Adrenal gland (tissue), 5 donors: ENCODE data around the gene WDCP.

Experiments used
- POLR2A ChIP-seq, 2 donors: fragments of 450-650 bp; IDR thresholded peaks; one replicate each; pipeline ENCODE4 v1.6.1; 2017; ENCODE audit warnings: antibody characterized with exemption in 2 of 2, mild to moderate bottlenecking in 2 of 2, moderate library complexity in 1 of 2
- TF ChIP-seq, protein P1 (sequence below), 6 experiments: fragments of 450-650 bp in 4 of 6; fragments of 200-600 bp in 2 of 6; sonication (generic) in 1 of 6; IDR thresholded peaks; 1 replicate in 5 of 6; 2 replicates in 1 of 6; pipeline versions ENCODE4 v1.5.1 to v1.8.0; 2016 to 2021; ENCODE audit warnings: antibody characterized with exemption in 6 of 6, mild to moderate bottlenecking in 2 of 6, moderate library complexity in 1 of 6
- donor health status: DM: no; HTN: no; CAD: no.

DNA sequence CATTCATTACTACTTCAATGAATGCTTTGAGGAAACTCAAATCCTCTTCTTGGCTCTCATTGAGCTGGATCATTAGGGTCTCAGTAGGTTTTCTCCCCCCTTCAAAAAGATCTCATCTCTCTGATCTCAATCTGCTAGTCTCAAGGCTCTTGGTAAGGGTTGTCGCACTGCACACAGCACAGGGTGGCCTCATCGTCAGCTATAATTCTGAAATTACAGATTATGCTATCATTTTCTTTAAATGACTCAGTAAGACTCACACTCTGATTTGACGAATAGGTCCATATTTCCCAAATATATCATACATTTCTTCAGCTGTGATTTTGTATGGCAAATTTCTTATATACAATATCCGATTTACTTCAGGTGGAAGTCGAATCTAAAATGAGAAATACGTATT is 26.6 kb upstream of the WDCP start:
- TF ChIP-seq, protein P1, sequence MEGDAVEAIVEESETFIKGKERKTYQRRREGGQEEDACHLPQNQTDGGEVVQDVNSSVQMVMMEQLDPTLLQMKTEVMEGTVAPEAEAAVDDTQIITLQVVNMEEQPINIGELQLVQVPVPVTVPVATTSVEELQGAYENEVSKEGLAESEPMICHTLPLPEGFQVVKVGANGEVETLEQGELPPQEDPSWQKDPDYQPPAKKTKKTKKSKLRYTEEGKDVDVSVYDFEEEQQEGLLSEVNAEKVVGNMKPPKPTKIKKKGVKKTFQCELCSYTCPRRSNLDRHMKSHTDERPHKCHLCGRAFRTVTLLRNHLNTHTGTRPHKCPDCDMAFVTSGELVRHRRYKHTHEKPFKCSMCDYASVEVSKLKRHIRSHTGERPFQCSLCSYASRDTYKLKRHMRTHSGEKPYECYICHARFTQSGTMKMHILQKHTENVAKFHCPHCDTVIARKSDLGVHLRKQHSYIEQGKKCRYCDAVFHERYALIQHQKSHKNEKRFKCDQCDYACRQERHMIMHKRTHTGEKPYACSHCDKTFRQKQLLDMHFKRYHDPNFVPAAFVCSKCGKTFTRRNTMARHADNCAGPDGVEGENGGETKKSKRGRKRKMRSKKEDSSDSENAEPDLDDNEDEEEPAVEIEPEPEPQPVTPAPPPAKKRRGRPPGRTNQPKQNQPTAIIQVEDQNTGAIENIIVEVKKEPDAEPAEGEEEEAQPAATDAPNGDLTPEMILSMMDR (IDR thresholded peaks at IDR 0.05), result no peak
- TF ChIP-seq POLR2A (IDR thresholded peaks at IDR 0.05), result no peak
